HG03342 (cell line): ENCODE measurements around the gene IMPA2.

ENCODE experiments used
- ATAC-seq: cut with Tn5 transposase; IDR thresholded peaks from one replicate; pipeline ENCODE4 v1.9.1; 2021; ENCODE audit warnings: mild to moderate bottlenecking, moderate library complexity; ENCODE audit not compliant: unreplicated experiment

IMPA2 gene

DNA sequence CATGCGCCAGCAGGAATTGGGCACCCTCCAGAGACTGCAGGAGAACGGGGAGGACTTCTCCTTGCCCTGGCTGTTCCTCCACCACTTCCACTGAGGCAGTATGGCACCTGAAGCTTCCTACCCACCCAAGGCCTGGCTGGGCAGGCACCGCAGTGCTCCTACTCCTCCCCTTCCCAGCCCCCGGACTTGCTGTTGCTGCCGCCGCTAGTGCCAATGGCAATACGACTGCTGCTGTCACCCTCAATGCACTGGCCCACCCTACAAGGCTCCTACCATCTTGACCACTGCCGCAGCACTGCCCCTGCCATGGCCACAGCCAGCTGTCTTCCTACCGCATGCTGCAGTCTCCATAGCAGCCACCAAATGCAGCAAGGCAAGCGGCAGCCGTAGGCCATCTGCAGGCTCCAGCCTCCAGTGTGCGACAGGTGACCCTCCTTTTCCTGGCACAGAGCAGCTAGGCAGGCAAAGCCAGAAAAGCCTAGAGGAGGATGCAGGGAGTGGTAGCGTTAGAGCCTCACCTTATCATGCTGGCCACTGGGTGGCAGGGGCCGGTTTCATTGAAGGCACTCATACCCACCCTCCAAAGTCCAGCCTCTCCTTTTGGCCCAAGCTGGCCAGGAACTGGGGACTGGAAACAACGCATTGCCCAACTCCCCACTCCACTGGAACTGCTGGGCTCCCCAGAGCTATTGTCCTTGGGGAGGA is 64.9 kb downstream of the IMPA2 start:
- no peak for ATAC-seq

DNA sequence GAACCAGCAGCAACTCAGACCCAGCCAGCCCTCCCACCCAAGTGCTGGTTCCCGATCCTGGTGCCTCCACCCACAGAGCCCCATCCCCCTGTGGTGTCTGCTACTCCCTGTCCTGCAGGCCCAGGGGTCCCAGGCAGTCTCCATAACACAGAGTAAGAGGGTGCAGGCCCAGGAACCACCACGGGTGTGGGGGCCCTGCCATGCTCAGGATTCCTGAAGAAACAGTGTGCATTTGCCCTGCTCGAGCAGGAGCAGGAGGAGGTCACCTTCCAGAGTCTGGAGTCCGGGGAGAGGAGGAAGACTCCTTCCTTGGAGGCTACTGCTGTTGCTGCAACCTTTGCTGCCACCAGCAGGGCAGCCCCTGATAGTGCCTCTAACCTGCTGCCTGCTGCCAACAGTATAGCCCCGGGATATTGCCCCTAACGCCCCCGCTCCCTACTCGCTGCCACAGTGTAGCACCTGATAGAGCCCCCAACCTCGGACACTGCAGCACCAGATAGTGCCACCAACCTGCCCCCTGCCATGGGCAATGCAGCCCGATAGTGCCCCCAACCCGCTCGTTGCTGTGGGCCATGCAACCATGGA is 65.5 kb downstream of the IMPA2 start:
- no peak for ATAC-seq

DNA sequence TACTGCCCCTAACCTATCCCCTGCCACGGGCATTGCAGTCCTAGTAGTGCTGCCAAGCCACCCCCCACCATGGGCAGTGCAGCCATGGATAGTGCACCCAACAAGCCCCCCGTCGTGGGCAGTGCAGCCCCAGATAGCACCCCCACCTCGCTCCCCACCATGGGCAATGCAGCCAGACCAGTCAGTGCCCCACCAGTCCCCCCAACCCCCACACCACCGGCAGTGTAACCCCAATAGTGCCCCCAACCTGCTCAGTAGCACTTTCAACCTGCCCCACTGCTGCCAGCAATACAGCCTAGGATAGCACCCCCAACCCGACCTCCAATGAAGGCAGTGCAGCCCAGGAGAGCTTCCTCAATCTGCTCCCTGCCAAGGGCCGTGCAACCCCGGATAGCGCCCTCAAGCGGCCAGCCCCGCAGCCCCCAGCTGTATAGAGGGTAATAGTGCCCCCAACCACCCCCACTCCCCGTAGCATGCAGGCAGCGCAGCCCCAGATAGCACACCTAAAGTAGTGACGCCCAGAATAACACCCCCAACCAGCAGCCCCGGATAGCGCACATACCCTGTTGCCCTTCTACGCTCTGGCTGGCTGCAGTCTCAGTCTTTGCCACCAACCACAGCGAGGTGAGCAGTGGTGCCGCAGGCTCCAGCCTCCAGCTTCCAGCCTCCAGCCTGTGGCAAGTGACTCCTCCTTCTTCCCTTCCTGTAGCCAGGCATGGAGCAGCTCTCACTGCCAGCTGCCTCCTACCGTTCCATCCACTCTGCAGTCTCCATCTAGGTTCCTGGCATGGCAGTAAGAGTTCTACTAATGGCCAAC is 66.9 kb downstream of the IMPA2 start:
- no peak for ATAC-seq

DNA sequence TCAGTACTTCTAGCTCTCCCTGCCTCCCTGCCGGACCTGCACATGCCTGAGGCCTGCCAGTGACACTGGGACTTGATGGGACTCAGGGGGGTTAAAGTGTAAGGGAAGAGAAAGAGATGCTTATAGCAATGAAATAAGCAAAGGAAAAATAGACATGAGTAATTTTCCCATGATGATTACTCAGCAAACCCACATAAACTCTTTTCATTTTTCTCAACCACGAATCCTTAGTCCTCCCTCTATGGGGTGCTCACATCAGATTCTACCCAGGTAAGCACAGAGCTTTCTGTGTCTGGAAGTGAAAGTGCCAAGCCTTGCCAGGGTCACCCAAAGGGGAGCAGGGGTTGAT is 67.5 kb downstream of the IMPA2 start:
- no peak for ATAC-seq

DNA sequence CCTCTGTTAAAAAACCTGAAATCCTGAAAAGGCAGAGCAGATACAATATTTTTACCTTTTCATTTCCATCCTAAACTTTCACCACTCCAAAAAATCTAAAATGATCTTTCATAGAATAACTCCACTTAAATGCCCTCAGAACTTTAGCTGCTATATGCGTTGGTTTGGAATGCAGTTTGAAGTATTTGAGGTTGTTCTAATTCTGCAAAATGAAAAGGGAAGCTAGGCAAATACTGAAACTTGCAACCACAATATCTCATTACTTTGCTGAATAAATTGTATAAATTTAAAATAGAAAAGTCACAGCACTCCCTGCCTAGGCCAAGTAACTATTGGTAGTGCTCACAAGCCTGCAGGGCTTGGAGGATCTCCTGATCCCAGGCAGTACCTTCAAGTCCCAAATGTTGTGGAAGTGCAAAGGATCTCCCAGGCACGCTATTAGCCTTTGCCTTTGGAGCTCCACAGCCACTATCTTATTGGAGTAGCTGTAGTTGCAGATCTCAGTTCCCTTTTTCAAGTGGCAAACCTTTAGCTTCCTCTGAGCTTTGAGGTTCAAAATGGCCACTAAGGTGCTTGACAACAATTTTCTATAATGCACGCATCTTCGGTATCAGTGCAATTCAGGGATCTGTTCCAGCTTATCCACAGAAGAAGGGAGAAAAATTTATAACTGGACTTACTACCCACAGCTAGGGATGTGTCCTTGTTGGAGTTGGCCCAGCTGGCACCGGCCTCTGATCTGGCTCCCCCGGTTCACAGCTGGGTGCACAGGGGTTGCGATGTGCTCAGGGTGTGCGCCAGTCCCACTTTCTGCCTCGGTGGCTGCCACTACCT is 68.9 kb downstream of the IMPA2 start:
- peak; percentile 87 for ATAC-seq

DNA sequence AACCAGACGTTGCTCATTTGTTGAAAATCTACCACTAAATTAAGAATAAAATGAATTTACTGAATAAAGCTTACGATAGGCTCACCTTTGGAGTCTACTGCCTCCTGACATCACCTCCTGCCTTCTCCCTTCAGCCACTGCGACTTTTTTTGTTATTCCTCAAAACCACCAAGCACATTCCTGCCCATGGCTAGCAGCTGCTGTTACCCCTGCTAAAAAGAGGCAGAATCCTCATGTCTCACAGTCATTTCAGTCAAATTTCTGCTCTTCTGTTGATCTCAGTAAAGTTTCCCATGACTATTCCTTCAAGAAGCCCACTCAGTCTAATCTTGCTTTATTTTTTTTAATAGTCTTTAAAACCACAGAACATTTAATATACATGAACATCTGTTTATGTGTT is 71.6 kb downstream of the IMPA2 start:
- ATAC-seq = no peak

DNA sequence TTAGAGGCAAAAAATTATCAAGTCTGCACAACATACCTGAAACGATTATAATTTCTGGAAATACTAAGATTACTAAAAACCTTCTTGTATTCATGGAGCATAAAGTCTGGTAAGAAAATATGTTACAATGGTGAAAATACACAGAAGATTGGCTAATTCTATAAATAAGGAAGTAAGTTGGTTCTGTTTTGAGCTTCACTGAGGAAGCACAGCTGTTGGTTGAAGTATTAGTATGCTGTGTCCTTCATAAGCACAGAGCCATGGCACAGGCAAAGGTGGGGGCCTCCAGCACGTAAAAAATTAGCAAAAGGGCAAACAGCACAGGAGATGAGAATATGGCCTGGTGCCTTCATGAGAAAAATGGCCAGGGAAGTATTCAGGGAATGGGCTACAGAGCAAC is 72.0 kb downstream of the IMPA2 start:
- peak; percentile 55 for ATAC-seq

DNA sequence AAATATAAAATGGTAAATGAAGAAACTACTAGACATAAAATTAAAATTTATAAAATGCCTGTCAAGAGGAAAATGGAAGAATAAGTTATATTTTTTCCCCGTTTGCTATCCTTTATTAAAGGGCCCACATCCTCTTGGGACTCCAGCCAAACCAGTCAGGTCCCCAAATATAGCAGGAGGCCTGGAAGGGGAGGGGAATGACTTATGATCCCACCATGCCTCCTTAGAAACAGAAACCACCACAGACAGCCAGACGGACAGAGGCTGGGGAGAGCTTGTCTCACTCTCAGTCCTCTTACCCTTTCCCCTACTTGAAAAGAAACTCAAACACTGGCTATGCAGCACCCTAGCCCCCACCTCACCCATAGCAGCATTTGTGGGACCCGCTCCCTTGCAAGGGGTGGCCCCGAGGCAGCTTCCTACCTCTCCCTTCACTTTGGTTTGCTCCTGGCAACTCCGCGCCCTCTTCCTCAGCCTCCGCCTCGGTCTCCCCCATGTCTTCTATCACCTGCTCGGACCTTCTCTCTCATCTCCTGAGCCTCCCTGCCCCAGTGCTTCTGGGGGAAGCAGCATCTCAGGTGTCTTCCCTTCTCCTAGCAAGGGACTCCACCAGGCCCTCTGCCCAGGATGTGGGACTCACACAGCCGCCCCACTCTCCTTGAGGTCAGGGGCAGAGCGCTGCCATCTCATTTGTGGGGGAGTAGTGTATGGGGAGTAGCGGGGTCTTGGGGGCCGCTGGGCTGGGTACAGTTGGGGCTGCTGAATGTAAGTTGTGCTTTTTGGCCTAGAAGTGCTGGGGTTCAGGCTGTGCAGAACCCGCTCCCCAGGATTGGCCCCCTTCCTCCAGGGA is 75.0 kb downstream of the IMPA2 start:
- ATAC-seq = no peak

DNA sequence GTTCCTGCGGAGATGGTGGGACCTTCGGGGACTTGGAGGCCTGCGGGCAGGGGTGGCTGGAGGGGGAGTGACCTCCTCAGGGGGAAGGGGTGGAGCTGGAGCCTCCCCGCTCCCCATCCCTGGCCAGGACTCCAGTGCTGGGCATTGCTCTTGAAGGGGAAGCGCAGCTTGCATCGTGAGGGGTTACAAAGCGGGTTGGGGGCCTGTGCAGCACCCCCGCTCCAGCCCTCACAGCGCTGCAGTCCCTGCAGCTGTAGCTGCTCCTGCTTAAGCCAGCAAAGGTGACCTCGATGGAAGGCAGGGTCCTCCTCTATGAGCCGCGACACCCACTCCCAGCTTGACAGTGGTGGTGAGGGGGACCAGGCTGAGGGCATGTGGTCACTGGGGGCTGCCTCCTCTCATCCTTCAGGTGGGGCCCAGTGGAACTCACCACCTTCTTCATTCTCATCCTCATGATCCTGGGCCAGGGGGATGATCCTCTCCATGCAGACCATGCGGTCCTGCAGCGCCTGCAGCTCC is 75.6 kb downstream of the IMPA2 start:
- ATAC-seq = no peak

DNA sequence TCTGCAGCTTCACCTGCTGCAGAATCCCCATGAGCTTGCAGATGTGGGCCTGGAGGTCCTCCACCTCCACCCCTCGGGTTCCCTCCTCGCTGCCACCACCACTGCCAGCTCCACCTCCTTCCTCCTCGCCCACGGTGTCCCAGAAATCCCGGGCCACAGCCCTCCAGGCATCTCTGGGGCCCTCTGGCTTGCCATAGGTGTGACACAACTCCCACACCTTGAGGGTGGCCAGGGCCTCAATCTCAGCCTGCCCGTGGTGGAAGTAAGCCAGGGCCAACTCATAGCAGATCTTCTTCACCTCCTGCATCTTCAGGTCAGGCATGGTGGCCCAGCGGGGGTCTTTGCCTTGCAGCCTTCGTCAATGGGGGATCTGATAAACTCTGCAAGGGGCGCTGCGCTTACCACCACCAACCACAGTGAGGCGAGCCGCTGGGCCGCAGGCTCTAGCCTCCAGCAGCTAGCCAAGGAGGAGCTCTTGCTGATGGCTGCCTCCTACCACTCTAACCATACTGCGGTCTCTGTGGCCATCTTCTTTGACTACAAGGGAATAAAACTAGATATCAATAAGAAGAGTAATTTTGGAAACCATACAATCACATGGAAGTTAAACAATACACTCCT is 76.2 kb downstream of the IMPA2 start:
- no peak for ATAC-seq

DNA sequence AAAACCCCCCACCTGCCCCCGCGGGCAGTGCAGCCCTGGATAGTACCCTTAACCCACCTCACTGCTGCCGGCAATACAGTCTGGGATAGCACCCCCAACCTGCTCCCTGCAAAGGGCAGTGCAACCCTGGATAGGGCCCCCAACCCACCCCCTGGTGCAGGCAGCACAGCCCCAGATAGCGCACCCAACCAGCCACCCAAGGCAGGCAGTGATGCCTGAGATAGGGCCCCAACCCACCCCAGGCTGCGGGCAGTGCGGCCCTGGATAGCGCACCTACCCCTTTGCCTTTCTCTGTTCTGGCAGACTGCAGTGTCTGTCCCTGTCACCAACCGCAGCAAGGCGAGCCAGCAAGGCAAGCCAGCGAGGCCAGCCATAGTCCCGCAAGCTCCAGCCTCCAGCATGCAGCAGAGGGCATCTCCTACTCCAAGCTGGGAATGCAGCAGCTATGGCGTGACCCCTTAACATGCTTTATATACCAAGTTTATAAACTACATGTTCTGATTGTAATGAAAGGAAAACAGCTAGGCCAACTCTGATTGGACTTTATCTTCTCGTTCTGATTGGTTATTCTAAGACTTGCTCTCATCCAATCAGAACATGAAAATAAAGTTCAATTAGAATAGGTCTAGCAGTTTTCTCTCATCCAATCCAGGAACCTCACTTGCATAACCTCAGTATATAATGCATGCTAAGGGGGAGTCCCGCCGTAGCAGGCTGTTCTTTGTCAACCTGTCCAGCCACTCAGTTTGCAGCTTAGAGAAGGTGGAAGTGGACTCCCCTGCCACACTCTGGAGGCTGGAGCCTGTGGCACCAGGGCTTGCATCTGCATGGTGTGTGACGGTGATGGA is 78.3 kb downstream of the IMPA2 start:
- ATAC-seq = no peak

DNA sequence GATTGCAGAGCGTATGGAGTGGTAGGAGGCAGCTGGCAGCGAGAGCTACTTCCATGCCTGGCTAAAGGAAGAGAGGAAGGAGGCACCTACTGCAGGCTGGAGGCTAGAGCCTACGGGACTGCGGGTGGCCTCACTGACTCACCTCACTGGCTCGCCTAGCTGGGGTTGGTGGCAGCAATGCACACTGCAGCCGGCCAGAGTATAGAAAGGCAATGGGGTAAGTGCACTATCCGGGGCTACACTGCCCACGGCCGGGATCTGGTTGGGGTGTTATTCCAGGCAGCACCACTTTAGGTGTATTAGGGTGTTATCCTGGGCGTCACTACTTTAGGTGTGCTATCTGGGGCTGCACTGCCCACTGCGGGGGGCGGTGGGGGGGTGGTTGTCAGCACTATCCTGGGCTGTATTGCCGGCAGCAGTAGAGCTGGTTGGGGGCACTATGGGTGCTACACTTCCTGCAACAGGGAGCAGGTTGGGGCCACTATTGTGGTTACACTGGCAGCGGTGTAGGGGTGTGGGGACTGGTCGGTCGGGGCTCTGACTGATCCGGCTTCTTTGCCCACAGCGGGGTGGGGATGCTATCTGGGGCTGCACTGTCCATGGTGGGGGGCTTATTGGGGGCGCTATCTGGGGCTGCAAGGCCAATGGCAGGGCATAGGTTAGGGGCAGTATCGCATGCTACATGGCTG is 79.0 kb downstream of the IMPA2 start:
- ATAC-seq = no peak

DNA sequence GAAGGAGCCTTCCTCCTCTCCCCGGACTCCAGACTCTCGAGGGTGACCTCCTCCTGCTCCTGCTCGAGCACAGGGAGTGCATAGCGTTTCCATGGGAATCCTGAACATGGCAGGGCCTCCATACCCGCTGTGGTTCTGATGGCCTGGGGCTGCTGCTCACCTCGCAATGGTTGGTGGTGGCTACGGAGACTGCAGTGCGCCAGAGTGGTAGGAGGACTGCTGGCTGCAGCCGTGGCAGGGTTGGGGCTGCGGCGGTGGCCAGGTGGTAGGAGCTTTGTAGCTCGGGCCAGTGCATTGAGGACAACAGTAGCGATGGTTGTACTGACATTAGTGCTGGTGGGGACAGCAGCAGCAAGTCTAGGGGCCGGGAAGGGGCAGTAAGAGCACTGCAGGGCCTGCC is 80.4 kb downstream of the IMPA2 start:
- ATAC-seq = no peak

DNA sequence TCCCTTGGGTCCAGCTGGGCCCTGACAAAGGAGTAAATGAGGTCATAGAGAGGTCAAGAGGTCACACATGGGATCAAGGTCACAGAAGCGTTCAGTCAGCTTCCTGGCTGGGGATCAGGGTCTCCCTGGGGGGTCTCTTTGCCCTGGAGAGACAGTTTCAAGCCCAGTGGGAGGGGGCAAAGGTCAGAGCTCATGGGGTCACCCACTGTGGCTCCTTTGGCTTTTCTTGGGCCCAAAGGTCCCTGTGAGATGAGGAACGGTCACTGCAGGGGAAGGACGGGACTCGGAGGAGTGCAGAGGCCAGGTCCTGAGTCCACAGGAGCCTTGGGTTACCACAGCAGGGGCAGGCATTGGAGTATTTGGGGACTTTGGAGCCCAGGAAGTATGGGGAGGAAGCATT is 81.7 kb downstream of the IMPA2 start:
- ATAC-seq = no peak

DNA sequence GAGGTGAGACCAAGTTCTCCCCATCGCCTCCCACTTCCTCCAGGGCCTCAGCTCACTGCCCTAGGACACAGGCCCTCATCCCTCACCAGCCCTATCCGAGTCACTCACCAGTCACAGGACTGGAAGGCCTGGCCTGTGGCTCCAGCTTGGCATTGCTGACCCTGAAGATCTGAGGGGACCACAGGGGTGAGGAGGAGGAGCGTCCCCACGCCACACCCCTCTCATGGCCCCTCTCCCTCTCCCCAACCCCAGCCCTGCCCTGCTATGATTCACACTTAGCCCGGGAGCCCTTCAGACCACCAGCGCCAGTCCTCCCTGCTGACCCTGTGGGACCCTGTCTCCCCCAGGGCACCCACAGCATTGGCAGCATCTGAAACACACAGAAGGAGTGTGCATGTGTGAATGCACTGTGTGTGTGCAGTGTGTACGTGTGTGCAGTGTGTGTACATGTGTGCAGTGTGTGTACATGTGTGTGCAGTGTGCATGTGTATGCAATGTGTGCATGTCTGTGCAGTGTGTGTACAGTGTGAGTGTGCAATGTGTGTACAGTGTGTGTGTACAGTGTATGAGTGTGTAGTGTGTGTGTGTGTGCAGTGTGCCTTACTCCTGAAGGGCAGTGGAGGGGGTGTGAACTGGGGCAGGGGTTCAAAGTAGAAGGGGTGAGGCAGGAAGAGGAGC is 82.9 kb downstream of the IMPA2 start:
- no peak for ATAC-seq

DNA sequence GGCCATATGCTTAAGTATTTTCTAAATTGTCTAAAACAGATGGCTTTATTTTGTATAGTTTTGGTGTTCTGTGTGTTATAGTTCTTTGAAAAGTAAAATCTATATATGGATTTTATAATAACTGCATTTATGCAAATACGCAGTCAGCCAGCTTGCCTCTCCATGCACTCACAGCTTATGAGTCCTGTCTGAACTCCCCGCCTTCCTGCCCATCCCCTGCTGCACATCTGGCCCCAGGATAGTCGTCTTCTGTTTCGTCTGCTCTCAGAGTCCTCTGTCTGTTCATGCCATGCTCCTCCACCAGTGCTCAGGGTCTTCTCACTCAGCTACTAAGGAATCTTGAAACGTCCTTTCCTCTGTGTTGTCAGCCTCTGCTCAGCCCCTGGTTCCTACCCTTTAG is 84.1 kb downstream of the IMPA2 start:
- no peak for ATAC-seq

DNA sequence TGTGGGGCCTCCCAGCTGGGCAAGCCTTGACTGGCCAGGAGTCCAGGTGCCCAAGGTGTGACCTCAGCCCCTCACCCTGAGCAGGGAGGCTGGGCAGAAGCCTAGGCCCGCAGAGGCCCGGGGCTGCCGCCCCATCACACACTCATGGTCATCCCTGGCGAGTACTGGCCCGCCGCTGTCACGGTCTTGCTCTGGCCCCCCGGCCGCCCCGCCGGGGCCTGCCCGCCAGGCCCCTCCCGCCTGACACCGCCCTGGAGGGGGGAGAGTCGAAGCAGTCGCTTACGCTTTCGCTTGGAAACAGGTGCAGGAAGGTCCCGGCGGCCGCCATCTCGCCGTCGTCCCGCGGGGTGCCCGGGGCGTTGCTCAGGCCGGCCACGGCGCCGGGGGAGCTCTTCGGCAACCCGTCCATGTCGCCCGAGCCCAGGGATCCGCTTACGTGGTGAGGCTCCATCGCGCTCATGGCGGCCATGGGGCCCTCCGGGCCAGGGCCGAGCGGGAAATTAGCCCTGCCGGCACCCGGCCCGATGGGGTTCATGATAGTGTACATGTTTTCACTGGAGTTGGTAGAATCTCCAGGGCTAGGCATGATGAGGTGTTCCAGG is 85.7 kb downstream of the IMPA2 start:
- no peak for ATAC-seq
